Right lobe of liver (tissue), 4 donors: ENCODE results near the gene DGKZ.

Source experiments
- CTCF ChIP-seq, 4 donors: fragments of 200-600 bp in 3 of 4; fragments of 450-650 bp in 1 of 4; IDR thresholded peaks; one replicate each; pipeline versions ENCODE4 v1.5.1 to v1.8.0; 2016 to 2022; ENCODE audit warnings: antibody characterized with exemption in 4 of 4, mild to moderate bottlenecking in 2 of 4
- POLR2A ChIP-seq: fragments of 450-650 bp; IDR thresholded peaks from one replicate; pipeline ENCODE4 v1.6.1; 2017; ENCODE audit warnings: antibody characterized with exemption, mild to moderate bottlenecking
- donor health status: DM: no; HTN: no; CAD: no.
- donor health status: DM: no; HTN: no; CAD: no.
- donor health status: DM: no; HTN: yes; CAD: no.

- TF ChIP-seq POLR2A (no peak), CTCF (IDR thresholded peaks at IDR 0.05) (no peak)
Measured at GRCh38 chr11:46306296-46306853, 40.9 kb upstream of the DGKZ start.
